ENCODE results near the gene MAGEE2. TPM values are rescaled to one million over a fixed set of nuclear protein-coding genes. Genes with fewer than 3 reads are reported as not detected.
"Not testable (repeated sequence)": the region's sequence is repeated elsewhere in the genome, so short reads cannot be mapped to it uniquely, and the experiment has no call there.

MAGEE2 gene, protein sequence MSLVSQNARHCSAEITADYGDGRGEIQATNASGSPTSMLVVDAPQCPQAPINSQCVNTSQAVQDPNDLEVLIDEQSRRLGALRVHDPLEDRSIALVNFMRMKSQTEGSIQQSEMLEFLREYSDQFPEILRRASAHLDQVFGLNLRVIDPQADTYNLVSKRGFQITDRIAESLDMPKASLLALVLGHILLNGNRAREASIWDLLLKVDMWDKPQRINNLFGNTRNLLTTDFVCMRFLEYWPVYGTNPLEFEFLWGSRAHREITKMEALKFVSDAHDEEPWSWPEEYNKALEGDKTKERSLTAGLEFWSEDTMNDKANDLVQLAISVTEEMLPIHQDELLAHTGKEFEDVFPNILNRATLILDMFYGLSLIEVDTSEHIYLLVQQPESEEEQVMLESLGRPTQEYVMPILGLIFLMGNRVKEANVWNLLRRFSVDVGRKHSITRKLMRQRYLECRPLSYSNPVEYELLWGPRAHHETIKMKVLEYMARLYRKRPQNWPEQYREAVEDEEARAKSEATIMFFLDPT
- not detected in 2 replicates for total RNA-seq

DNA sequence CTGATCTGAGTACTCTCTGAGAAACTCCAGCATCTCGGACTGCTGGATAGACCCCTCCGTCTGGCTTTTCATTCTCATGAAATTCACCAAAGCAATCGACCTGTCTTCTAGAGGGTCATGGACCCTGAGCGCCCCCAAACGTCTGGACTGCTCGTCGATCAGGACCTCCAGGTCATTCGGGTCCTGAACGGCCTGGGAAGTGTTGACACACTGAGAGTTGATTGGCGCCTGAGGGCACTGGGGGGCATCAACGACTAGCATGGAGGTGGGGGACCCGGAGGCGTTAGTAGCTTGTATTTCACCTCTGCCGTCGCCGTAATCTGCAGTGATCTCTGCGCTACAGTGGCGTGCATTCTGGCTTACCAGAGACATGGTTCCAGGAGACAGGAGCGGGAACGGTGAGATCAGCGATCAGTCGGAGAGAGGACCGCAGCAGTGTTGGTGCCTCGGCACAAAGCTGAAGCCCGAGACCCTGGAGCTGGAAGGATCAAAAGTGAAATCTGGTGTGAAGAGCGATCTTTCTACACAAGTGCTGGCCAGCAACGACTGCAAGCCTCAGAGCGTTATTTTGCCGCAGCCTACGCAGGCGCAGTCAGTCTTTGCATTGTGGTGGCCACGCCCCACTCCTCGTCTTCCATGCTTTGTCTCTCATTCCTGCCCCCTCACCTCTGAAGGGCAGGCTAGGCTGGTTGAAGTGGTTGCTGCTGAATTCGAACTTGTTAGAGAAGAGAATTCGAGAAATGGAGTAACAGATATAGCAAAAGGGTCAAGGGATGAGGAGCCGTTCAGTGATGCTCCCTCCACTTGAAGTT lies at the start of gene MAGEE2:
MAGEE2 (minus strand) TSS at position 575 of the 812 bp plus-strand sequence; CDS start at position 372, 203 bp downstream.
- intact Hi-C loops (cut with micrococcal nuclease), result no loop called here

DNA sequence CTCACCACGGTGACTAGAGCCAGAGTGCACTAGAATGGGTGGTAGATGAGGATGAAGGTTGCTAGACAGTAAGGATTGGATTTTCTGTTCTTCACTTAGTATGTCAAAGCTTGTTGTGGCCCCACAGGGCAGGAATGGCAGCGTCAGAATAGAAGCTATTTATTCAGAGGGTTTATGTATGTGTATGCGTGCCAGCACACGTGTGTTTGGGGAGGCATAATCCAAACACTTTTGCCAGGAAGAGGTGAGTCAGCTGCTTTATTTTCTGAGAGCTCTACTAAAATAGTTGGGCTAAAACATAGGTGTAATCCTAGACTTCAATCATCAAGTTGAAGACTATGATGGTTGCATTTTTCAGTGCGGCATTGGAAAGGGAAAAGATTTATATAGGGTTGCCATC lies 1.2 kb upstream of the MAGEE2 start:
- intact Hi-C loops (cut with micrococcal nuclease), result no loop called here

DNA sequence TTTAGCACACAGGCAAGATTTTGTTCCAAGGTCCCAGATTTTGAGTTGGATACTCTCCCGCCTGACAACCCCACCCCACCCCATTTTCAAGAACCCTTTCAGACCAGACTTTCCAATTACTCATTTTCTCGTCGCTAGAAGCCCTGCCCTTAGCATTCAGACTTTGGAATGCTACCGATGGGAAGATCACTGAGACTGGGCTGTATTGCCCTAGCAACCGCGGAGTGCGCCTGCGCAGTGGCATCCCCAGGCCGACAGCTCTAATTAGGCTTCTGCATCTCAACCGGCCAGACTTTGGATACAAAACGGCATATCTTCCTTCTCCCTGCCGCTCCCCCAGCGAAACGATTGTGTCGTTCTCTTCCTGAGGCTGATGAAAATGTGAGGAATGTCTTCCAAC lies 3.4 kb downstream of the MAGEE2 start:
- intact Hi-C loops (cut with micrococcal nuclease), result no loop called here

DNA sequence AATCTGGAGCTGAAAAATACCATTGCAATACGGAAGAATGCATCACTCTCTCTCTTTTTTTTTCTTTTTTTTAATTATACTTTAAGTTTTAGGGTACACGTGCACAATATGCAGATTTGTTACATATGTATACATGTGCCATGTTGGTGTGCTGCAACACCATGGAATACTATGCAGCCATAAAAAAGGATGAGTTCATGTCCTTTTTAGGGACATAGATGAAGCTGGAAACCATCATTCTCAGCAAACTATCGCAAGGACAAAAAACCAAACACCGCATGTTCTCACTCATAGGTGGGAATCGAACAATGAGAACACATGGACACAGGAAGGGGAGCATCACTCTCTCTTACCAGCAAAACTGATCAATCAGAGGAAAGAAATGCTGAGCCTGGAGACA lies 17.0 kb downstream of the MAGEE2 start:
- intact Hi-C loops (cut with micrococcal nuclease), result not testable (repeated sequence)

DNA sequence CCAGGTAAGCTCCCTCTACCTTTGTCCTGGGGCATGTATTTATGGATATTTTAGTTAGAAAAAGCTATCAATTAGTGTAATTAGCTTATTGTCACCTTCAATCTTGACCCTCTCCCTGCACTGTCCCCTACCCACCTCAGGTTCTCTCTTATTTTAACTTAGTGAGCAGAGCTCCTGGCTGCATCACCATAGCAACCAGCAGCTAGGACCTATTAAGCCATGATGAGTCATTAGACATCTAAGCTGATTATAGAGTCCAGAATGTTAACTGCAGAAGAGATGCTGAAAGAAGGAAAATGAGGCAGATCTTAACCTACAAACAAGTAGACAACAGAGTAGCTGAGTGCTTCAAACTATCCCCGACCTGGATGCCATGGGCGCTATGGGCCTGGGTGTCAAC lies 36.6 kb downstream of the MAGEE2 start:
- intact Hi-C loops (cut with micrococcal nuclease), result no loop called here

DNA sequence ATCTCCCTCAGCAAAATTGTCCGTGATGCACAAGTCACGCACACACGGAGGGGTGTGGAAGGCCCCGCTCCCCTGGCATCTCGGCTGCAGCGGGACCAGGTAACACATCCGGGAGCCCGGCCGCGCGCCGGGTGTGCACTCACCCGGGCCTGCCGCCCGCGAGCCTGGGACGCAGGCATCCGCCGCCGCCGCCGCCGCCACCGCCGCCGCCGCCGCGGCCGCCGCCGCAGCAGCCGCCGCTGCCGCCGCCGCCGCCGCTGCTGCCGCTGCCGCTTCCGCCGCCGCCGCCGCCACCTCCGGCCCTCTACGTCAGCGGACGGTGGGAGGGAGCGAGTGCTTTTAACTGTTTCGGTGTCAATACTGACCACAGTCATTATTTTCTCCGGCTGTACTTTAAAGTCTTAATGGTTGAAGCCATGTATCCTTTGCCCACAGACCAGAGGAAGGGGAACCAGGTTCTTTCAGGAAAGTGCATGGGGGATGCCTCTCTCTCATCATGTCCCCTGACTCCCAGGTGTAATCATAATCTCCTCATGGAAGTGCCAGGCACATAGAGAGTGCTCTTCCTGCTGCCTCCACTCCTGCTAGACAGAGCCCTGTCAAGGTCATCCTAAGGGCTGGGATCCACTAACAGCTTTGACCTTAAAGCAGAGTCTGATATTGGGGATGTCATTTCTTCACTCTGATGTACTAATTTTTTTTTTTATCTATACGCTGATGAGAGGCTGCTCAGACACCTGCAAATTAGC lies 38.0 kb downstream of the MAGEE2 start:
- intact Hi-C loops (cut with micrococcal nuclease), result no loop called here

Measured in T-helper 2 cell treated with Interferon-gamma antibody and Interleukin-4, amounts not matched to agents 100 ng/mL and 5 ng/mL, for 36 hours (primary cell).